Measurements from ENCODE around the gene ARL15. TPM values are rescaled to one million over a fixed set of nuclear protein-coding genes. Genes with fewer than 3 reads are reported as not detected.

Gene ARL15
- total and polyA plus RNA-seq, 2 donors (not counting 3 experiments of a cell fraction or from before 2014, with no cell fraction given), result 11.9 to 24.4 TPM

DNA sequence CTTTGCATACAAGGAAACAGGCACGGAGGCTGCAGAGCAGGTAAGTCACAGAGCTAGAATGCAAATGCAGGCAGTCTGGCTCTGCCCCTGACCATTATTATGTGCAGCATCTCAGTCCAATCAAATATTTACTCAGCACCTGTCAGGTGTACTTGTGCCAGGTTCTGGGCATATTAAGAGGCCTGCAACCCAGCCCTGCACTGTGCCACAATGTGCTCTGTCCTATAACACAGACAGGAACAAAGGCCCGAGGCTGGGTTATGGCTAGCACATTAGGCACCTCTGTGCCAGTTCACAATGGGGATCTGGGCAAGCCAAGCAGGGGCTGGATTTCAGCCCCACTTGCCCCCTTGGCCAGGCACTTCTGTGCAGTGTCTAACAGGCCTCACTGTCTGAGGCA, 14.0 kb downstream of the ARL15 start:
- no peak for DNase-seq (ENCODE audit: low read depth, low spot score)
- CTCF ChIA-PET, result interaction anchor here (1.0 kb wide), 1 partner anchor 15 kb away, joined by 6 read pairs; no protein-coding TSS in a partner anchor
- BruUV-seq (replicated peaks), result no TSS peak
- no peak for TF ChIP-seq POLR2A (IDR thresholded peaks at IDR 0.05; ENCODE audit: low read depth, low read length)
- no peak for TF ChIP-seq MYC (IDR thresholded peaks at IDR 0.05; ENCODE audit: low read depth, low read length)
- TF ChIP-seq EZH2 (IDR thresholded peaks at IDR 0.05; ENCODE audit: borderline replicate concordance, low read depth, low read length, severe bottlenecking), result no peak
- TF ChIP-seq GATA2 (IDR thresholded peaks at IDR 0.05; ENCODE audit: insufficient read depth, insufficient read length, low read depth, low read length), result no peak
- TF ChIP-seq, protein P1, sequence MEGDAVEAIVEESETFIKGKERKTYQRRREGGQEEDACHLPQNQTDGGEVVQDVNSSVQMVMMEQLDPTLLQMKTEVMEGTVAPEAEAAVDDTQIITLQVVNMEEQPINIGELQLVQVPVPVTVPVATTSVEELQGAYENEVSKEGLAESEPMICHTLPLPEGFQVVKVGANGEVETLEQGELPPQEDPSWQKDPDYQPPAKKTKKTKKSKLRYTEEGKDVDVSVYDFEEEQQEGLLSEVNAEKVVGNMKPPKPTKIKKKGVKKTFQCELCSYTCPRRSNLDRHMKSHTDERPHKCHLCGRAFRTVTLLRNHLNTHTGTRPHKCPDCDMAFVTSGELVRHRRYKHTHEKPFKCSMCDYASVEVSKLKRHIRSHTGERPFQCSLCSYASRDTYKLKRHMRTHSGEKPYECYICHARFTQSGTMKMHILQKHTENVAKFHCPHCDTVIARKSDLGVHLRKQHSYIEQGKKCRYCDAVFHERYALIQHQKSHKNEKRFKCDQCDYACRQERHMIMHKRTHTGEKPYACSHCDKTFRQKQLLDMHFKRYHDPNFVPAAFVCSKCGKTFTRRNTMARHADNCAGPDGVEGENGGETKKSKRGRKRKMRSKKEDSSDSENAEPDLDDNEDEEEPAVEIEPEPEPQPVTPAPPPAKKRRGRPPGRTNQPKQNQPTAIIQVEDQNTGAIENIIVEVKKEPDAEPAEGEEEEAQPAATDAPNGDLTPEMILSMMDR (IDR thresholded peaks at IDR 0.05; ENCODE audit: extremely low read depth in 1 of 2, insufficient read depth in 1 of 2, low read depth in 1 of 2, low read length in 2 of 2), result no peak
- no peak for TF ChIP-seq FOS (IDR thresholded peaks at IDR 0.05; ENCODE audit: borderline replicate concordance, insufficient read depth, low read length)
- TF ChIP-seq JUN (IDR thresholded peaks at IDR 0.05; ENCODE audit: borderline replicate concordance, insufficient read depth, insufficient read length, low read depth), result no peak
- no peak for TF ChIP-seq POLR2AphosphoS5 (IDR thresholded peaks at IDR 0.05; ENCODE audit: insufficient read depth, low read depth, low read length)
- TF ChIP-seq, protein P2, sequence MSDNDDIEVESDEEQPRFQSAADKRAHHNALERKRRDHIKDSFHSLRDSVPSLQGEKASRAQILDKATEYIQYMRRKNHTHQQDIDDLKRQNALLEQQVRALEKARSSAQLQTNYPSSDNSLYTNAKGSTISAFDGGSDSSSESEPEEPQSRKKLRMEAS (IDR thresholded peaks at IDR 0.05; ENCODE audit: insufficient read depth, insufficient read length), result no peak
- Histone ChIP-seq H3K27ac (ENCODE audit: insufficient read depth, low read depth, low read length) (no peak overlapping the region), H3K9me1 (replicated peaks; ENCODE audit: control insufficient read depth, extremely low read depth, insufficient read depth, low read length) (no peaks in the 10 kb centered on the region), H3K27me3 (ENCODE audit: control insufficient read depth in 2 of 2, insufficient read depth in 2 of 2, low read length in 2 of 2) (no peaks in the 10 kb centered on the region), H3K4me1 (ENCODE audit: control insufficient read depth, extremely low read depth, insufficient read depth, low read length) (no peaks in the 10 kb centered on the region), H2AFZ (ENCODE audit: low read depth, low read length) (no peak overlapping the region), H3K9me3 (replicated peaks; ENCODE audit: control insufficient read depth, insufficient read depth, low read length) (no peaks in the 10 kb centered on the region), H4K20me1 (replicated peaks; ENCODE audit: control insufficient read depth, extremely low read depth, insufficient read depth, low read length) (peaks cover 2% of the 10 kb centered on the region), H3K9ac (replicated peaks; ENCODE audit: extremely low read depth, insufficient read depth, low read length) (no peak overlapping the region), H3K4me2 (ENCODE audit: insufficient read depth, low read length) (no peak overlapping the region), H3K36me3 (ENCODE audit: control insufficient read depth in 2 of 2, extremely low read depth in 1 of 2, insufficient read depth in 2 of 2, low read length in 2 of 2) (no peaks in the 10 kb centered on the region), H3K79me2 (ENCODE audit: control insufficient read depth, insufficient read depth, low read length) (no peaks in the 10 kb centered on the region), H3K4me3 (replicated peaks in 1 of 3; ENCODE audit: insufficient read depth in 1 of 3, low read depth in 1 of 3, low read length in 3 of 3) (no peak overlapping the region)
- intact Hi-C loops (cut with micrococcal nuclease), result no loop called here
- POLR2A ChIA-PET, result interaction anchor here (1.0 kb wide), 1 partner anchor 14 kb away, joined by 3 read pairs; the partner anchor contains the start of gene ARL15
- no peak for FAIRE-seq
- dilution Hi-C loops (cut with MboI; ENCODE audit: extremely low pct_ligation_motif_present, low sequenced_read_pairs), result no loop called here

Data from endothelial cell of umbilical vein (primary cell).